ENCODE results near the gene FARS2.

- TF ChIP-seq EZH2 (IDR thresholded peaks at IDR 0.05; ENCODE audit: borderline replicate concordance, low read depth, low read length, severe bottlenecking) (no peak), CTCF (IDR thresholded peaks at IDR 0.05; ENCODE audit: borderline replicate concordance, extremely low read depth, low read length, poor library complexity, severe bottlenecking) (no peak)
Measured at GRCh38 chr6:5278047-5278446, 16.7 kb downstream of the FARS2 start.
